GM23338 (cell line): ENCODE results near the gene FAM13C. TPM values are rescaled to one million over a fixed set of nuclear protein-coding genes. Genes with fewer than 3 reads are reported as not detected.

Experiments
- ATAC-seq: fragments of 200-7000 bp; cut with Tn5 transposase; 3 replicates; pipeline ENCODE4 v1.9.1; 2020
- DNase-seq: peaks from one replicate; pipeline ENCODE4 v3.0.0-alpha.2; 2015; ENCODE audit warnings: low spot score
- H2AFZ ChIP-seq: fragments of 200-600 bp; sonication (generic); 2 replicates; pipeline ENCODE4 v1.8.0; 2016; ENCODE audit warnings: antibody characterized with exemption, mild to moderate bottlenecking, moderate library complexity
- H3F3A ChIP-seq: fragments of 200-600 bp; sonication (generic); replicated peaks from 2 replicates; pipeline ENCODE4 v1.8.0; 2017; ENCODE audit warnings: antibody characterized with exemption, mixed run types, low read depth
- H3K27ac ChIP-seq: fragments of 200-600 bp; sonication (generic); 2 replicates; pipeline ENCODE4 v1.6.1; 2016; ENCODE audit warnings: low read depth
- H3K27me3 ChIP-seq: fragments of 200-600 bp; sonication (generic); 2 replicates; pipeline ENCODE4 v1.8.0; 2016; ENCODE audit warnings: mild to moderate bottlenecking, mixed run types, moderate library complexity; ENCODE audit not compliant: insufficient read depth
- H3K36me3 ChIP-seq: fragments of 200-600 bp; sonication (generic); 2 replicates; pipeline ENCODE4 v1.8.0; 2016; ENCODE audit warnings: mild to moderate bottlenecking; ENCODE audit not compliant: insufficient read depth
- H3K4me1 ChIP-seq: fragments of 200-600 bp; sonication (generic); 2 replicates; pipeline ENCODE4 v1.8.0; 2016; ENCODE audit warnings: mild to moderate bottlenecking, moderate library complexity; ENCODE audit not compliant: insufficient read depth
- H3K4me2 ChIP-seq: fragments of 200-600 bp; sonication (generic); 2 replicates; pipeline ENCODE4 v1.7.1; 2017; ENCODE audit warnings: mixed run types
- H3K4me3 ChIP-seq: fragments of 200-600 bp; sonication (generic); 2 replicates; pipeline ENCODE4 v1.6.1; 2016; ENCODE audit warnings: mixed run types
- H3K79me2 ChIP-seq: fragments of 200-600 bp; sonication (generic); replicated peaks from 2 replicates; pipeline ENCODE4 v1.8.0; 2017; ENCODE audit warnings: mild to moderate bottlenecking; ENCODE audit not compliant: insufficient read depth
- H3K9me2 ChIP-seq: fragments of 200-600 bp; sonication (generic); 2 replicates; pipeline ENCODE4 v1.8.0; 2017; ENCODE audit not compliant: insufficient read depth
- H4K20me1 ChIP-seq: fragments of 200-600 bp; sonication (generic); replicated peaks from 2 replicates; pipeline ENCODE4 v1.8.0; 2017; ENCODE audit warnings: mild to moderate bottlenecking; ENCODE audit not compliant: insufficient read depth
- H3K27ac Mint-ChIP-seq: 2 replicates; pipeline ENCODE4 v1.8.0; 2020; ENCODE audit warnings: inconsistent platforms, mild to moderate bottlenecking, moderate library complexity, mixed read lengths
- H3K27me3 Mint-ChIP-seq: 3 replicates; pipeline ENCODE4 v1.8.0; 2022; ENCODE audit warnings: low read depth, mild to moderate bottlenecking, moderate library complexity, mixed read lengths, inconsistent platforms; ENCODE audit not compliant: insufficient read depth, poor library complexity
- H3K36me3 Mint-ChIP-seq: 3 replicates; pipeline ENCODE4 v1.8.0; 2021; ENCODE audit warnings: low read depth, mild to moderate bottlenecking, inconsistent platforms, moderate library complexity, mixed read lengths
- H3K4me1 Mint-ChIP-seq: 3 replicates; pipeline ENCODE4 v1.8.0; 2020; ENCODE audit warnings: mild to moderate bottlenecking, inconsistent platforms, mixed read lengths
- H3K4me3 Mint-ChIP-seq: 3 replicates; pipeline ENCODE4 v1.8.0; 2021; ENCODE audit warnings: moderate library complexity, mild to moderate bottlenecking, inconsistent platforms, mixed read lengths
- H3K9me3 Mint-ChIP-seq: 3 replicates; pipeline ENCODE4 v1.8.0; 2020; ENCODE audit warnings: moderate library complexity, mild to moderate bottlenecking, inconsistent platforms, mixed read lengths
- CREB1 ChIP-seq: fragments of 250-450 bp; sonication (Bioruptor Pico); IDR thresholded peaks from 2 replicates; pipeline ENCODE4 v1.5.0; 2020; ENCODE audit warnings: low read depth, mild to moderate bottlenecking, moderate library complexity
- EZH2 ChIP-seq: fragments of 200-600 bp; sonication (generic); IDR thresholded peaks from one replicate; pipeline ENCODE4 v1.8.0; 2017; ENCODE audit warnings: antibody characterized with exemption, mild to moderate bottlenecking, low read depth; ENCODE audit not compliant: unreplicated experiment
- EZH2phosphoT487 ChIP-seq: fragments of 200-600 bp; sonication (generic); IDR thresholded peaks from one replicate; pipeline ENCODE4 v1.8.1; 2018; ENCODE audit warnings: antibody characterized with exemption; ENCODE audit not compliant: unreplicated experiment
- JUNB ChIP-seq: IDR thresholded peaks from one replicate; pipeline ENCODE4 v1.6.1; 2016; ENCODE audit warnings: antibody characterized with exemption; ENCODE audit not compliant: unreplicated experiment
- NANOG ChIP-seq: IDR thresholded peaks from 2 replicates; pipeline ENCODE4 v1.6.1; 2016; ENCODE audit warnings: antibody characterized with exemption, borderline replicate concordance
- POLR2AphosphoS5 ChIP-seq: IDR thresholded peaks from 2 replicates; pipeline ENCODE4 v1.6.1; 2016; ENCODE audit warnings: antibody characterized with exemption, low read depth
- STAT1 ChIP-seq: IDR thresholded peaks from one replicate; pipeline ENCODE4 v1.6.1; 2016; ENCODE audit warnings: antibody characterized with exemption; ENCODE audit not compliant: unreplicated experiment
- ZNF114 ChIP-seq: fragments of 250-450 bp; sonication (Bioruptor Pico); IDR thresholded peaks from 2 replicates; pipeline ENCODE4 v1.5.0; 2020; ENCODE audit warnings: mild to moderate bottlenecking, moderate library complexity
- ZNF331 ChIP-seq: fragments of 250-450 bp; sonication (Bioruptor Pico); IDR thresholded peaks from 2 replicates; pipeline ENCODE4 v1.5.0; 2020; ENCODE audit warnings: low read depth, mild to moderate bottlenecking, moderate library complexity
- polyA plus RNA-seq: library from polyadenylated mRNA; unstranded; fragments of >200 nt; fragmentation: Nextera tagmentation; extraction: Ambion mirVana; gene quantifications from 2 replicates; pipeline ENCODE4 v1.2.1, GENCODE V29; 2016
- total RNA-seq: library from RNA; depleted of rRNA; stranded (reverse); fragments of >200 nt; shearing (Covaris generic); gene quantifications from 2 replicates; pipeline ENCODE4 v1.2.3, GENCODE V29; 2014
- TF ChIP-seq, protein P1 (sequence below): IDR thresholded peaks from 2 replicates; pipeline ENCODE4 v1.6.1; 2016; ENCODE audit warnings: antibody characterized with exemption
- TF ChIP-seq, protein P2 (sequence below): fragments of 250-450 bp; sonication (Bioruptor Pico); IDR thresholded peaks from 2 replicates; pipeline ENCODE4 v1.5.0; 2020; ENCODE audit warnings: mild to moderate bottlenecking, moderate library complexity
- TF ChIP-seq, protein P3 (sequence below), 2 experiments: fragments of 200-600 bp in 1 of 2; sonication (generic) in 1 of 2; conservative IDR thresholded peaks; 2 replicates each; pipeline versions ENCODE4 v1.5.1 to v1.6.1; 2016 to 2017; ENCODE audit warnings: antibody characterized with exemption in 2 of 2, low read depth in 2 of 2, mild to moderate bottlenecking in 2 of 2, moderate library complexity in 1 of 2
- TF ChIP-seq, protein P4 (sequence below): IDR thresholded peaks from one replicate; pipeline ENCODE4 v1.6.1; 2018; ENCODE audit warnings: antibody characterized with exemption; ENCODE audit not compliant: unreplicated experiment

The FAM13C gene
- total and polyA plus RNA-seq, 2 experiments from 2014 or later = 0.94 to 2.1 TPM

DNA sequence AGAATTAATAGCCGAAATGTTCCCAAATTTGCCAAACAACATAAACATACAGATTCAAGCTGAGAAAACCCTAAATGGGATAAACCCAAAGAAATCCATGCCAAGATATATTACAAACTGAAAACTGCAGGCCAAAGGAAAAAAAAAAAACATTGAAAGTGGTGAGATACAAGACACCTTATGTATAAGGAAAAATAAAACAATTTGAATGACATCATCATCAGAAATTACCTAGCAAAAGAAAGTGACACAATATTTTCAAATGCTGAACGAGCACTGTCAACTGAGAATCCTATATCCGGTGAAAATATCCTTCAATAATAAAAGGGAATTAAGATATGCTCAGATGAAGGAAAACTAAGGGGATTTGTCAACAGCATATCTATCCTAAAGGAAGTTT is 119.4 kb downstream of the FAM13C start:
- no peaks in the 10 kb centered on the region for H3K79me2 ChIP-seq
- no peaks in the 10 kb centered on the region for H3K27me3 Mint-ChIP-seq
- DNase-seq = no peak
- no peak overlapping the region for H3K27ac Mint-ChIP-seq
- H2AFZ ChIP-seq = no peak overlapping the region
- no peak overlapping the region for H3K27ac ChIP-seq
- H3K4me3 Mint-ChIP-seq = no peak overlapping the region
- H3K36me3 Mint-ChIP-seq = 0 out of 3 replicates have a peak, but pooled peaks cover 3% of the 10 kb centered on the region
- no peaks in the 10 kb centered on the region for H3F3A ChIP-seq
- TF ChIP-seq, protein P1, sequence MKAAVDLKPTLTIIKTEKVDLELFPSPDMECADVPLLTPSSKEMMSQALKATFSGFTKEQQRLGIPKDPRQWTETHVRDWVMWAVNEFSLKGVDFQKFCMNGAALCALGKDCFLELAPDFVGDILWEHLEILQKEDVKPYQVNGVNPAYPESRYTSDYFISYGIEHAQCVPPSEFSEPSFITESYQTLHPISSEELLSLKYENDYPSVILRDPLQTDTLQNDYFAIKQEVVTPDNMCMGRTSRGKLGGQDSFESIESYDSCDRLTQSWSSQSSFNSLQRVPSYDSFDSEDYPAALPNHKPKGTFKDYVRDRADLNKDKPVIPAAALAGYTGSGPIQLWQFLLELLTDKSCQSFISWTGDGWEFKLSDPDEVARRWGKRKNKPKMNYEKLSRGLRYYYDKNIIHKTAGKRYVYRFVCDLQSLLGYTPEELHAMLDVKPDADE = no peak
- TF ChIP-seq, protein P2, sequence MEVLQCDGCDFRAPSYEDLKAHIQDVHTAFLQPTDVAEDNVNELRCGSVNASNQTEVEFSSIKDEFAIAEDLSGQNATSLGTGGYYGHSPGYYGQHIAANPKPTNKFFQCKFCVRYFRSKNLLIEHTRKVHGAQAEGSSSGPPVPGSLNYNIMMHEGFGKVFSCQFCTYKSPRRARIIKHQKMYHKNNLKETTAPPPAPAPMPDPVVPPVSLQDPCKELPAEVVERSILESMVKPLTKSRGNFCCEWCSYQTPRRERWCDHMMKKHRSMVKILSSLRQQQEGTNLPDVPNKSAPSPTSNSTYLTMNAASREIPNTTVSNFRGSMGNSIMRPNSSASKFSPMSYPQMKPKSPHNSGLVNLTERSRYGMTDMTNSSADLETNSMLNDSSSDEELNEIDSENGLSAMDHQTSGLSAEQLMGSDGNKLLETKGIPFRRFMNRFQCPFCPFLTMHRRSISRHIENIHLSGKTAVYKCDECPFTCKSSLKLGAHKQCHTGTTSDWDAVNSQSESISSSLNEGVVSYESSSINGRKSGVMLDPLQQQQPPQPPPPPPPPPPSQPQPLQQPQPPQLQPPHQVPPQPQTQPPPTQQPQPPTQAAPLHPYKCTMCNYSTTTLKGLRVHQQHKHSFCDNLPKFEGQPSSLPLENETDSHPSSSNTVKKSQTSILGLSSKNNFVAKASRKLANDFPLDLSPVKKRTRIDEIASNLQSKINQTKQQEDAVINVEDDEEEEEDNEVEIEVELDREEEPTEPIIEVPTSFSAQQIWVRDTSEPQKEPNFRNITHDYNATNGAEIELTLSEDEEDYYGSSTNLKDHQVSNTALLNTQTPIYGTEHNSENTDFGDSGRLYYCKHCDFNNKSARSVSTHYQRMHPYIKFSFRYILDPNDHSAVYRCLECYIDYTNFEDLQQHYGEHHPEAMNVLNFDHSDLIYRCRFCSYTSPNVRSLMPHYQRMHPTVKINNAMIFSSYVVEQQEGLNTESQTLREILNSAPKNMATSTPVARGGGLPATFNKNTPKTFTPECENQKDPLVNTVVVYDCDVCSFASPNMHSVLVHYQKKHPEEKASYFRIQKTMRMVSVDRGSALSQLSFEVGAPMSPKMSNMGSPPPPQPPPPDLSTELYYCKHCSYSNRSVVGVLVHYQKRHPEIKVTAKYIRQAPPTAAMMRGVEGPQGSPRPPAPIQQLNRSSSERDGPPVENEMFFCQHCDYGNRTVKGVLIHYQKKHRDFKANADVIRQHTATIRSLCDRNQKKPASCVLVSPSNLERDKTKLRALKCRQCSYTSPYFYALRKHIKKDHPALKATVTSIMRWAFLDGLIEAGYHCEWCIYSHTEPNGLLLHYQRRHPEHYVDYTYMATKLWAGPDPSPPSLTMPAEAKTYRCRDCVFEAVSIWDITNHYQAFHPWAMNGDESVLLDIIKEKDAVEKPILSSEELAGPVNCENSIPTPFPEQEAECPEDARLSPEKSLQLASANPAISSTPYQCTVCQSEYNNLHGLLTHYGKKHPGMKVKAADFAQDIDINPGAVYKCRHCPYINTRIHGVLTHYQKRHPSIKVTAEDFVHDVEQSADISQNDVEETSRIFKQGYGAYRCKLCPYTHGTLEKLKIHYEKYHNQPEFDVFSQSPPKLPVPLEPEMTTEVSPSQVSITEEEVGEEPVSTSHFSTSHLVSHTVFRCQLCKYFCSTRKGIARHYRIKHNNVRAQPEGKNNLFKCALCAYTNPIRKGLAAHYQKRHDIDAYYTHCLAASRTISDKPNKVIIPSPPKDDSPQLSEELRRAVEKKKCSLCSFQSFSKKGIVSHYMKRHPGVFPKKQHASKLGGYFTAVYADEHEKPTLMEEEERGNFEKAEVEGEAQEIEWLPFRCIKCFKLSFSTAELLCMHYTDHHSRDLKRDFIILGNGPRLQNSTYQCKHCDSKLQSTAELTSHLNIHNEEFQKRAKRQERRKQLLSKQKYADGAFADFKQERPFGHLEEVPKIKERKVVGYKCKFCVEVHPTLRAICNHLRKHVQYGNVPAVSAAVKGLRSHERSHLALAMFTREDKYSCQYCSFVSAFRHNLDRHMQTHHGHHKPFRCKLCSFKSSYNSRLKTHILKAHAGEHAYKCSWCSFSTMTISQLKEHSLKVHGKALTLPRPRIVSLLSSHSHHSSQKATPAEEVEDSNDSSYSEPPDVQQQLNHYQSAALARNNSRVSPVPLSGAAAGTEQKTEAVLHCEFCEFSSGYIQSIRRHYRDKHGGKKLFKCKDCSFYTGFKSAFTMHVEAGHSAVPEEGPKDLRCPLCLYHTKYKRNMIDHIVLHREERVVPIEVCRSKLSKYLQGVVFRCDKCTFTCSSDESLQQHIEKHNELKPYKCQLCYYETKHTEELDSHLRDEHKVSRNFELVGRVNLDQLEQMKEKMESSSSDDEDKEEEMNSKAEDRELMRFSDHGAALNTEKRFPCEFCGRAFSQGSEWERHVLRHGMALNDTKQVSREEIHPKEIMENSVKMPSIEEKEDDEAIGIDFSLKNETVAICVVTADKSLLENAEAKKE = no peak
- TF ChIP-seq CREB1 (CRISPR knock-in tag) (no peak), ZNF331 (CRISPR knock-in tag) (no peak), EZH2 (no peak), NANOG (no peak), POLR2AphosphoS5 (no peak), ZNF114 (CRISPR knock-in tag) (no peak), JUNB (no peak), EZH2phosphoT487 (no peak), STAT1 (no peak)
- TF ChIP-seq, protein P3, sequence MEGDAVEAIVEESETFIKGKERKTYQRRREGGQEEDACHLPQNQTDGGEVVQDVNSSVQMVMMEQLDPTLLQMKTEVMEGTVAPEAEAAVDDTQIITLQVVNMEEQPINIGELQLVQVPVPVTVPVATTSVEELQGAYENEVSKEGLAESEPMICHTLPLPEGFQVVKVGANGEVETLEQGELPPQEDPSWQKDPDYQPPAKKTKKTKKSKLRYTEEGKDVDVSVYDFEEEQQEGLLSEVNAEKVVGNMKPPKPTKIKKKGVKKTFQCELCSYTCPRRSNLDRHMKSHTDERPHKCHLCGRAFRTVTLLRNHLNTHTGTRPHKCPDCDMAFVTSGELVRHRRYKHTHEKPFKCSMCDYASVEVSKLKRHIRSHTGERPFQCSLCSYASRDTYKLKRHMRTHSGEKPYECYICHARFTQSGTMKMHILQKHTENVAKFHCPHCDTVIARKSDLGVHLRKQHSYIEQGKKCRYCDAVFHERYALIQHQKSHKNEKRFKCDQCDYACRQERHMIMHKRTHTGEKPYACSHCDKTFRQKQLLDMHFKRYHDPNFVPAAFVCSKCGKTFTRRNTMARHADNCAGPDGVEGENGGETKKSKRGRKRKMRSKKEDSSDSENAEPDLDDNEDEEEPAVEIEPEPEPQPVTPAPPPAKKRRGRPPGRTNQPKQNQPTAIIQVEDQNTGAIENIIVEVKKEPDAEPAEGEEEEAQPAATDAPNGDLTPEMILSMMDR (conservative IDR thresholded peaks at IDR 0.05; ENCODE audit: low read depth in 2 of 2) = no peak
- TF ChIP-seq, protein P4, sequence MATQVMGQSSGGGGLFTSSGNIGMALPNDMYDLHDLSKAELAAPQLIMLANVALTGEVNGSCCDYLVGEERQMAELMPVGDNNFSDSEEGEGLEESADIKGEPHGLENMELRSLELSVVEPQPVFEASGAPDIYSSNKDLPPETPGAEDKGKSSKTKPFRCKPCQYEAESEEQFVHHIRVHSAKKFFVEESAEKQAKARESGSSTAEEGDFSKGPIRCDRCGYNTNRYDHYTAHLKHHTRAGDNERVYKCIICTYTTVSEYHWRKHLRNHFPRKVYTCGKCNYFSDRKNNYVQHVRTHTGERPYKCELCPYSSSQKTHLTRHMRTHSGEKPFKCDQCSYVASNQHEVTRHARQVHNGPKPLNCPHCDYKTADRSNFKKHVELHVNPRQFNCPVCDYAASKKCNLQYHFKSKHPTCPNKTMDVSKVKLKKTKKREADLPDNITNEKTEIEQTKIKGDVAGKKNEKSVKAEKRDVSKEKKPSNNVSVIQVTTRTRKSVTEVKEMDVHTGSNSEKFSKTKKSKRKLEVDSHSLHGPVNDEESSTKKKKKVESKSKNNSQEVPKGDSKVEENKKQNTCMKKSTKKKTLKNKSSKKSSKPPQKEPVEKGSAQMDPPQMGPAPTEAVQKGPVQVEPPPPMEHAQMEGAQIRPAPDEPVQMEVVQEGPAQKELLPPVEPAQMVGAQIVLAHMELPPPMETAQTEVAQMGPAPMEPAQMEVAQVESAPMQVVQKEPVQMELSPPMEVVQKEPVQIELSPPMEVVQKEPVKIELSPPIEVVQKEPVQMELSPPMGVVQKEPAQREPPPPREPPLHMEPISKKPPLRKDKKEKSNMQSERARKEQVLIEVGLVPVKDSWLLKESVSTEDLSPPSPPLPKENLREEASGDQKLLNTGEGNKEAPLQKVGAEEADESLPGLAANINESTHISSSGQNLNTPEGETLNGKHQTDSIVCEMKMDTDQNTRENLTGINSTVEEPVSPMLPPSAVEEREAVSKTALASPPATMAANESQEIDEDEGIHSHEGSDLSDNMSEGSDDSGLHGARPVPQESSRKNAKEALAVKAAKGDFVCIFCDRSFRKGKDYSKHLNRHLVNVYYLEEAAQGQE = no peak
- H3K36me3 ChIP-seq = no peaks in the 10 kb centered on the region
- H3K4me3 ChIP-seq = no peak overlapping the region
- H3K4me2 ChIP-seq = no peak overlapping the region
- H3K4me1 Mint-ChIP-seq = peaks cover 5% of the 10 kb centered on the region; the same call in 1 of the 3 replicates
- peaks cover 4% of the 10 kb centered on the region; the same call in 1 of the 3 replicates for H3K9me3 Mint-ChIP-seq
- no peaks in the 10 kb centered on the region for H3K4me1 ChIP-seq
- ATAC-seq = no peak
- H4K20me1 ChIP-seq = no peaks in the 10 kb centered on the region
- no peaks in the 10 kb centered on the region for H3K9me2 ChIP-seq
- H3K27me3 ChIP-seq = no peaks in the 10 kb centered on the region
